Measurements from ENCODE around the gene CAV1.

CAV1 gene

GRCh38 chr7:116505278-116505677, 19.6 kb upstream of the CAV1 start:
- no peak for DNase-seq

- DNase-seq: no peak
Observed at GRCh38 chr7:116505823-116506222, 19.0 kb upstream of the CAV1 start.

GRCh38 chr7:116509982-116510579, 14.8 kb upstream of the CAV1 start:
- DNase-seq: no peak

- no peak for DNase-seq
Observed at GRCh38 chr7:116510795-116511194, 14.0 kb upstream of the CAV1 start.

GRCh38 chr7:116511552-116512519, 13.0 kb upstream of the CAV1 start:
- DNase-seq: no peak

- DNase-seq: no peak
Observed at GRCh38 chr7:116512520-116513188, 12.2 kb upstream of the CAV1 start.

GRCh38 chr7:116515584-116515983, 9.3 kb upstream of the CAV1 start:
- no peak for DNase-seq

- no peak for DNase-seq
Observed at GRCh38 chr7:116516324-116516723, 8.5 kb upstream of the CAV1 start.

- DNase-seq: no peak
Observed at GRCh38 chr7:116517626-116518025, 7.2 kb upstream of the CAV1 start.

- no peak for DNase-seq
Observed at GRCh38 chr7:116518961-116519360, 5.9 kb upstream of the CAV1 start.

- no peak for DNase-seq
Observed at GRCh38 chr7:116521046-116521664, 3.7 kb upstream of the CAV1 start.

- DNase-seq: no peak
Observed at GRCh38 chr7:116522247-116522646, 2.6 kb upstream of the CAV1 start.

- DNase-seq: no peak
Observed at GRCh38 chr7:116524221-116524608, 621 bp upstream of the CAV1 start.

- no peak for DNase-seq
Observed at GRCh38 chr7:116525298-116525912, 569 bp downstream of the CAV1 start.

GRCh38 chr7:116525913-116526861, 1.4 kb downstream of the CAV1 start:
- DNase-seq: no peak

- DNase-seq: no peak
Observed at GRCh38 chr7:116526897-116527296, 2.1 kb downstream of the CAV1 start.

- no peak for DNase-seq
Observed at GRCh38 chr7:116527521-116527920, 2.7 kb downstream of the CAV1 start.

GRCh38 chr7:116528008-116528789, 3.4 kb downstream of the CAV1 start:
- no peak for DNase-seq

- no peak for DNase-seq
Observed at GRCh38 chr7:116529250-116529649, 4.4 kb downstream of the CAV1 start.

GRCh38 chr7:116530107-116530820, 5.4 kb downstream of the CAV1 start:
- no peak for DNase-seq

Data from GF-D8 (cell line).